Central memory CD8-positive, alpha-beta T cell (primary cell): ENCODE data around the gene DOC2A.

ENCODE experiments used
- ATAC-seq: fragments of 150-1000 bp; cut with Tn5 transposase; replicated peaks from 2 replicates; pipeline ENCODE4 v1.10.0; 2022; ENCODE audit warnings: mild to moderate bottlenecking, moderate FRiP score, moderate number of reproducible peaks; ENCODE audit not compliant: poor library complexity, severe bottlenecking; ENCODE audit errors: extremely low read depth
- DNase-seq, 2 donors: peaks; one replicate each; pipeline ENCODE4 v3.0.0; 2021; ENCODE audit warnings: low spot score in 2 of 2
- H3K27ac Mint-ChIP-seq: one replicate; pipeline ENCODE4 v1.8.0; 2022; ENCODE audit warnings: low read depth, mild to moderate bottlenecking, moderate library complexity, mixed read lengths
- H3K27me3 Mint-ChIP-seq: one replicate; pipeline ENCODE4 v1.8.0; 2022; ENCODE audit warnings: mixed read lengths
- H3K36me3 Mint-ChIP-seq: one replicate; pipeline ENCODE4 v1.8.0; 2022; ENCODE audit warnings: mild to moderate bottlenecking, moderate library complexity, mixed read lengths; ENCODE audit not compliant: insufficient read depth
- H3K4me1 Mint-ChIP-seq: one replicate; pipeline ENCODE4 v1.8.0; 2022; ENCODE audit warnings: mixed read lengths
- H3K4me3 Mint-ChIP-seq: one replicate; pipeline ENCODE4 v1.8.0; 2022; ENCODE audit warnings: mild to moderate bottlenecking, moderate library complexity, mixed read lengths
- H3K9me3 Mint-ChIP-seq: one replicate; pipeline ENCODE4 v1.8.0; 2022; ENCODE audit warnings: mixed read lengths

DOC2A gene

GRCh38 chr16:30040221-30040620, 29.4 kb upstream of the DOC2A start:
- DNase-seq (no peak), ATAC-seq (no peak)
- Mint-ChIP-seq H3K36me3 (no peaks in the 10 kb centered on the region), H3K27ac (no peak overlapping the region), H3K4me1 (no peaks in the 10 kb centered on the region), H3K9me3 (no peaks in the 10 kb centered on the region), H3K27me3 (peaks cover 8% of the 10 kb centered on the region), H3K4me3 (no peak overlapping the region)

- DNase-seq (no peak), ATAC-seq (no peak)
- H3K9me3 Mint-ChIP-seq = no peaks in the 10 kb centered on the region
- peaks cover 2% of the 10 kb centered on the region for H3K36me3 Mint-ChIP-seq
- peaks cover 9% of the 10 kb centered on the region for H3K4me1 Mint-ChIP-seq
- H3K4me3 Mint-ChIP-seq = no peak overlapping the region
- peaks cover 59% of the 10 kb centered on the region for H3K27me3 Mint-ChIP-seq
- H3K27ac Mint-ChIP-seq = no peak overlapping the region
Observed at GRCh38 chr16:30033270-30033669, 22.4 kb upstream of the DOC2A start.

- DNase-seq = peak; percentile 45 to 53
- no peaks in the 10 kb centered on the region for H3K9me3 Mint-ChIP-seq
- peaks cover 2% of the 10 kb centered on the region for H3K36me3 Mint-ChIP-seq
- peaks cover 70% of the 10 kb centered on the region for H3K27me3 Mint-ChIP-seq
- H3K27ac Mint-ChIP-seq = no peak overlapping the region
- H3K4me3 Mint-ChIP-seq = no peak overlapping the region
- H3K4me1 Mint-ChIP-seq = peaks cover 17% of the 10 kb centered on the region
- ATAC-seq = peak; percentile 52
Observed at GRCh38 chr16:30032083-30032819, 21.4 kb upstream of the DOC2A start.

GRCh38 chr16:30031477-30031918, 20.7 kb upstream of the DOC2A start:
- Mint-ChIP-seq H3K27ac (no peak overlapping the region), H3K4me1 (peaks cover 17% of the 10 kb centered on the region), H3K27me3 (peaks cover 77% of the 10 kb centered on the region), H3K36me3 (peaks cover 2% of the 10 kb centered on the region), H3K9me3 (no peaks in the 10 kb centered on the region), H3K4me3 (no peak overlapping the region)
- ATAC-seq = no peak
- no peak for DNase-seq

GRCh38 chr16:30030841-30031413, 20.1 kb upstream of the DOC2A start, which contains the start of gene TLCD3B:
Gene TLCD3B, minus strand, starts transcription at chr16:30031271. Its CDS starts 744 bp downstream, at chr16:30030527.
- Mint-ChIP-seq H3K27ac (no peak within 1 kb of the TSS), H3K9me3 (no peaks in the 10 kb centered on the region), H3K27me3 (peaks cover 82% of the 10 kb centered on the region), H3K4me3 (peak within 1 kb of the TSS; percentile 56), H3K36me3 (peaks cover 2% of the 10 kb centered on the region), H3K4me1 (peaks cover 17% of the 10 kb centered on the region)
- no peak for ATAC-seq
- no peak for DNase-seq

GRCh38 chr16:30030011-30030685, 19.3 kb upstream of the DOC2A start:
- H3K9me3 Mint-ChIP-seq = no peaks in the 10 kb centered on the region
- H3K36me3 Mint-ChIP-seq = peaks cover 2% of the 10 kb centered on the region
- H3K27ac Mint-ChIP-seq = no peak overlapping the region
- H3K27me3 Mint-ChIP-seq = peaks cover 79% of the 10 kb centered on the region
- ATAC-seq = no peak
- H3K4me1 Mint-ChIP-seq = peaks cover 17% of the 10 kb centered on the region
- peak overlapping the region; percentile 56 for H3K4me3 Mint-ChIP-seq
- DNase-seq = no peak

GRCh38 chr16:30028438-30029076, 17.7 kb upstream of the DOC2A start:
- DNase-seq = no peak
- H3K4me1 Mint-ChIP-seq = peaks cover 17% of the 10 kb centered on the region
- no peak overlapping the region for H3K27ac Mint-ChIP-seq
- H3K27me3 Mint-ChIP-seq = peaks cover 78% of the 10 kb centered on the region
- no peak overlapping the region for H3K4me3 Mint-ChIP-seq
- ATAC-seq = no peak
- H3K9me3 Mint-ChIP-seq = no peaks in the 10 kb centered on the region
- H3K36me3 Mint-ChIP-seq = peaks cover 2% of the 10 kb centered on the region

GRCh38 chr16:30027588-30028437, 17.0 kb upstream of the DOC2A start:
- Mint-ChIP-seq H3K4me1 (peaks cover 17% of the 10 kb centered on the region), H3K36me3 (peaks cover 2% of the 10 kb centered on the region), H3K9me3 (no peaks in the 10 kb centered on the region), H3K27me3 (peaks cover 83% of the 10 kb centered on the region), H3K27ac (no peak overlapping the region), H3K4me3 (no peak overlapping the region)
- ATAC-seq = no peak
- no peak for DNase-seq

- Mint-ChIP-seq H3K27me3 (peaks cover 69% of the 10 kb centered on the region), H3K27ac (no peak overlapping the region), H3K4me1 (peaks cover 17% of the 10 kb centered on the region), H3K36me3 (no peaks in the 10 kb centered on the region), H3K4me3 (no peak overlapping the region), H3K9me3 (no peaks in the 10 kb centered on the region)
- DNase-seq (no peak), ATAC-seq (no peak)
Observed at GRCh38 chr16:30026449-30026848, 15.6 kb upstream of the DOC2A start.

- Mint-ChIP-seq H3K27me3 (peaks cover 65% of the 10 kb centered on the region), H3K36me3 (no peaks in the 10 kb centered on the region)
Observed at GRCh38 chr16:30025574-30025973, 14.7 kb upstream of the DOC2A start.

GRCh38 chr16:30025156-30025555, 14.3 kb upstream of the DOC2A start:
- Mint-ChIP-seq H3K4me3 (no peak overlapping the region), H3K4me1 (peaks cover 25% of the 10 kb centered on the region), H3K27ac (no peak overlapping the region), H3K27me3 (peaks cover 61% of the 10 kb centered on the region), H3K9me3 (no peaks in the 10 kb centered on the region), H3K36me3 (no peaks in the 10 kb centered on the region)
- DNase-seq (no peak), ATAC-seq (no peak)

More at GRCh38 chr16:30025574-30025973, 14.7 kb upstream of the DOC2A start:
- Mint-ChIP-seq H3K27ac (no peak overlapping the region), H3K4me3 (no peak overlapping the region), H3K9me3 (no peaks in the 10 kb centered on the region), H3K4me1 (peaks cover 26% of the 10 kb centered on the region)
- DNase-seq (no peak), ATAC-seq (no peak)

GRCh38 chr16:30024451-30024850, 13.6 kb upstream of the DOC2A start:
- DNase-seq (no peak), ATAC-seq (no peak)
- no peak overlapping the region for H3K27ac Mint-ChIP-seq
- H3K9me3 Mint-ChIP-seq = no peaks in the 10 kb centered on the region
- no peaks in the 10 kb centered on the region for H3K36me3 Mint-ChIP-seq
- H3K27me3 Mint-ChIP-seq = peaks cover 54% of the 10 kb centered on the region
- peaks cover 22% of the 10 kb centered on the region for H3K4me1 Mint-ChIP-seq
- H3K4me3 Mint-ChIP-seq = no peak overlapping the region
